OCI-LY7 (cell line): ENCODE data around the gene GPC4. TPM values are rescaled to one million over a fixed set of nuclear protein-coding genes. Genes with fewer than 3 reads are reported as not detected.

Experiments
- BruUV-seq: library from RNA; stranded (reverse); fragments of 400-500 nt; replicated peaks from 2 replicates; lab custom pipeline; 2021; lab: Mats Ljungman, UMichigan
- CTCF ChIA-PET: fragments of 300-600 bp; sonication (Branson Sonifier 250); formaldehyde crosslinking; loops from one replicate; lab custom pipeline; 2022; ENCODE audit warnings: antibody characterized with exemption; ENCODE audit not compliant: unreplicated experiment; lab: Charles Lee
- POLR2A ChIA-PET: fragments of 300-600 bp; sonication (Branson Sonifier 250); formaldehyde crosslinking; loops from one replicate; lab custom pipeline; 2022; ENCODE audit warnings: antibody characterized with exemption; lab: Charles Lee
- DNase-seq: peaks from one replicate; pipeline ENCODE4 v3.0.0-alpha.2; 2015; ENCODE audit warnings: low spot score
- H2AFZ ChIP-seq: fragments of 200-600 bp; sonication (generic), shearing (Covaris generic); 2 replicates; pipeline ENCODE4 v1.6.1; 2014; ENCODE audit warnings: mild to moderate bottlenecking, antibody characterized with exemption, low read length, moderate library complexity
- H3K27ac ChIP-seq: fragments of 200-600 bp; sonication (generic); 2 replicates; pipeline ENCODE4 v1.5.1; 2014; ENCODE audit warnings: mixed run types, low read depth, mild to moderate bottlenecking, moderate library complexity, low read length, inconsistent platforms; ENCODE audit not compliant: poor library complexity, severe bottlenecking
- H3K36me3 ChIP-seq: fragments of 200-600 bp; sonication (generic); 2 replicates; pipeline ENCODE4 v1.6.1; 2014; ENCODE audit warnings: mild to moderate bottlenecking, antibody characterized with exemption, low read length, moderate library complexity, mixed read lengths; ENCODE audit not compliant: insufficient read depth
- H3K4me1 ChIP-seq: fragments of 200-600 bp; sonication (generic); 2 replicates; pipeline ENCODE4 v1.5.1; 2014; ENCODE audit warnings: mild to moderate bottlenecking, low read length; ENCODE audit not compliant: insufficient read depth, poor library complexity, severe bottlenecking
- H3K4me2 ChIP-seq: fragments of 200-600 bp; sonication (generic); 2 replicates; pipeline ENCODE4 v1.6.1; 2014; ENCODE audit warnings: mild to moderate bottlenecking, low read length
- H3K4me3 ChIP-seq: fragments of 200-600 bp; sonication (generic); 2 replicates; pipeline ENCODE4 v1.5.1; 2014; ENCODE audit warnings: mild to moderate bottlenecking, low read depth, low read length; ENCODE audit not compliant: poor library complexity, severe bottlenecking
- H3K79me2 ChIP-seq: fragments of 200-600 bp; sonication (generic); 2 replicates; pipeline ENCODE4 v1.6.1; 2016; ENCODE audit warnings: low read depth, mild to moderate bottlenecking, low read length, moderate library complexity, mixed read lengths; ENCODE audit not compliant: insufficient read depth
- H3K9me2 ChIP-seq: fragments of 200-600 bp; sonication (generic); 2 replicates; pipeline ENCODE4 v1.6.1; 2016; ENCODE audit warnings: mild to moderate bottlenecking, low read length, mixed read lengths; ENCODE audit not compliant: insufficient read depth
- H3K9me3 ChIP-seq: fragments of 200-600 bp; sonication (generic); 2 replicates; pipeline ENCODE4 v1.6.1; 2014; ENCODE audit warnings: mild to moderate bottlenecking, mixed run types, low read length, mixed read lengths
- H4K20me1 ChIP-seq: fragments of 200-600 bp; sonication (generic); 2 replicates; pipeline ENCODE4 v1.6.1; 2014; ENCODE audit warnings: mild to moderate bottlenecking, antibody characterized with exemption, low read length, moderate library complexity, mixed read lengths; ENCODE audit not compliant: insufficient read depth
- CTCF ChIP-seq: fragments of 200-600 bp; sonication (generic); conservative IDR thresholded peaks from 2 replicates; pipeline ENCODE4 v1.5.1; 2014; ENCODE audit warnings: mild to moderate bottlenecking, antibody characterized with exemption, low read length, moderate library complexity, mixed read lengths
- EZH2phosphoT487 ChIP-seq: fragments of 200-600 bp; sonication (generic); IDR thresholded peaks from 2 replicates; pipeline ENCODE4 v1.6.1; 2018; ENCODE audit warnings: low read depth, borderline replicate concordance, mild to moderate bottlenecking, mixed run types, antibody characterized with exemption, low read length, moderate library complexity, mixed read lengths
- intact Hi-C: fragments of 100-400 bp; cut with micrococcal nuclease; formaldehyde crosslinking; loops from one replicate; pipeline ENCODE4 v1.10.0; 2022; ENCODE audit not compliant: unreplicated experiment
- total RNA-seq, 2 experiments: library from RNA; depleted of rRNA in 1 of 2; stranded (reverse); fragments of >200 nt in 1 of 2; shearing (Covaris generic) in 1 of 2; gene quantifications; 2 replicates each; pipeline ENCODE4 v1.2.3, GENCODE V29; 2014 to 2022

GPC4 gene
- total RNA-seq, 2 experiments from 2014 or later: not detected

GRCh38 chrX:133454924-133455323, 39.6 kb upstream of the GPC4 start:
- H4K20me1 ChIP-seq: no peaks in the 10 kb centered on the region
- no peaks in the 10 kb centered on the region for H3K9me2 ChIP-seq
- BruUV-seq: no TSS peak
- CTCF ChIA-PET: no interaction called here
- no peaks in the 10 kb centered on the region for H3K79me2 ChIP-seq
- no peak overlapping the region for H3K4me3 ChIP-seq
- no peaks in the 10 kb centered on the region for H3K36me3 ChIP-seq
- no peak overlapping the region for H3K27ac ChIP-seq
- DNase-seq: no peak
- intact Hi-C loops: no loop called here
- POLR2A ChIA-PET: no interaction called here
- no peak overlapping the region for H3K4me2 ChIP-seq
- no peak for TF ChIP-seq EZH2phosphoT487
- no peak for TF ChIP-seq CTCF
- no peaks in the 10 kb centered on the region for H3K4me1 ChIP-seq
- H3K9me3 ChIP-seq: no peaks in the 10 kb centered on the region
- no peak overlapping the region for H2AFZ ChIP-seq

GRCh38 chrX:133454491-133454914, 39.2 kb upstream of the GPC4 start:
- intact Hi-C loops: no loop called here
- BruUV-seq: no TSS peak
- Histone ChIP-seq H3K4me1 (no peaks in the 10 kb centered on the region), H3K4me3 (no peak overlapping the region), H3K4me2 (no peak overlapping the region), H3K27ac (no peak overlapping the region), H3K79me2 (no peaks in the 10 kb centered on the region), H3K9me3 (no peaks in the 10 kb centered on the region), H2AFZ (no peak overlapping the region), H3K36me3 (no peaks in the 10 kb centered on the region), H4K20me1 (no peaks in the 10 kb centered on the region), H3K9me2 (no peaks in the 10 kb centered on the region)
- ChIA-PET CTCF (no interaction called here), POLR2A (no interaction called here)
- no peak for DNase-seq
- no peak for TF ChIP-seq CTCF

- Histone ChIP-seq H4K20me1 (no peaks in the 10 kb centered on the region), H3K79me2 (no peaks in the 10 kb centered on the region), H3K9me3 (no peaks in the 10 kb centered on the region), H2AFZ (no peak overlapping the region), H3K27ac (no peak overlapping the region), H3K36me3 (no peaks in the 10 kb centered on the region), H3K4me1 (no peaks in the 10 kb centered on the region), H3K4me2 (no peak overlapping the region), H3K9me2 (no peaks in the 10 kb centered on the region), H3K4me3 (no peak overlapping the region)
- POLR2A ChIA-PET: no interaction called here
- no TSS peak for BruUV-seq
- TF ChIP-seq EZH2phosphoT487: no peak
- no peak for TF ChIP-seq CTCF
- intact Hi-C loops: no loop called here
- DNase-seq: no peak
- CTCF ChIA-PET: no interaction called here
Measured at GRCh38 chrX:133448512-133449076, 33.3 kb upstream of the GPC4 start.
